ENCODE measurements around the gene LRRC74A. TPM values are rescaled to one million over a fixed set of nuclear protein-coding genes. Genes with fewer than 3 reads are reported as not detected.
"Not testable (repeated sequence)": the region's sequence is repeated elsewhere in the genome, so short reads cannot be mapped to it uniquely, and the experiment has no call there.

The LRRC74A gene
- total RNA-seq, 2 experiments from 2014 or later, result not detected

GRCh38 chr14:76891391-76891790 lies 65.2 kb downstream of the LRRC74A start:
- Mint-ChIP-seq H3K27me3 (no peaks in the 10 kb centered on the region), H3K9me3 (ENCODE audit: low read depth) (peaks cover 4% of the 10 kb centered on the region), H3K4me3 (no peak overlapping the region), H3K27ac (no peak overlapping the region), H3K4me1 (no peaks in the 10 kb centered on the region), H3K36me3 (ENCODE audit: low read depth) (no peaks in the 10 kb centered on the region)
- ATAC-seq, result no peak
- POLR2A ChIA-PET, result no interaction called here
- CTCF ChIA-PET, result interaction anchor here (0.6 to 4.4 kb wide), 4 partner anchors 17 to 314 kb away, joined by 3 to 29 read pairs (median 4); no protein-coding TSS in a partner anchor
- no peak for DNase-seq
- intact Hi-C loops (cut with DNase I, micrococcal nuclease), result no loop called here

GRCh38 chr14:76894308-76894707 lies 68.1 kb downstream of the LRRC74A start:
- POLR2A ChIA-PET, result no interaction called here
- intact Hi-C loops (cut with DNase I, micrococcal nuclease), result no loop called here
- Mint-ChIP-seq H3K4me1 (no peaks in the 10 kb centered on the region), H3K27me3 (no peaks in the 10 kb centered on the region), H3K9me3 (ENCODE audit: low read depth) (peaks cover 4% of the 10 kb centered on the region), H3K4me3 (no peak overlapping the region), H3K27ac (no peak overlapping the region), H3K36me3 (ENCODE audit: low read depth) (no peaks in the 10 kb centered on the region)
- CTCF ChIA-PET, result interaction anchor here (1.0 to 2.0 kb wide), 3 partner anchors 92 to 176 kb away, joined by 5 to 7 read pairs (median 7); no protein-coding TSS in a partner anchor
- DNase-seq (no peak), ATAC-seq (no peak)

DNA sequence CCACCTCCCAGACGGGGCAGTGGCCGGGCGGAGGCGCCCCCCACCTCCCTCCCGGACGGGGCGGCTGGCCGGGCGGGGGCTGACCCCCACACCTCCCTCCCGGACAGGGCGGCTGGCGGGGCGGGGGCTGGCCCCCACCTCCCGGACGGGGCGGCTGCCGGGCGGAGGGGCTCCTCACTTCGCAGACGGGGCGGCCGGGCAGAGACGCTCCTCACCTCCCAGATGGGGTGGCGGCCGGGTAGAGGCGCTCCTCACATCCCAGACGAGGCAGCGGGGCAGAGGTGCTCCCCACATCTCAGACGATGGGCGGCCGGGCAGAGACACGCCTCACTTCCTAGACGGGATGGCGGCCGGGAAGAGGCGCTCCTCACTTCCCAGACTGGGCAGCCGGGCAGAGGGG lies 71.8 kb downstream of the LRRC74A start:
- CTCF ChIA-PET; H3K4me3 Mint-ChIP-seq; intact Hi-C loops (cut with DNase I, micrococcal nuclease); POLR2A ChIA-PET; H3K36me3 Mint-ChIP-seq (ENCODE audit: low read depth); ATAC-seq; H3K9me3 Mint-ChIP-seq (ENCODE audit: low read depth); DNase-seq; H3K27ac Mint-ChIP-seq; H3K27me3 Mint-ChIP-seq; H3K4me1 Mint-ChIP-seq: not testable (repeated sequence)

DNA sequence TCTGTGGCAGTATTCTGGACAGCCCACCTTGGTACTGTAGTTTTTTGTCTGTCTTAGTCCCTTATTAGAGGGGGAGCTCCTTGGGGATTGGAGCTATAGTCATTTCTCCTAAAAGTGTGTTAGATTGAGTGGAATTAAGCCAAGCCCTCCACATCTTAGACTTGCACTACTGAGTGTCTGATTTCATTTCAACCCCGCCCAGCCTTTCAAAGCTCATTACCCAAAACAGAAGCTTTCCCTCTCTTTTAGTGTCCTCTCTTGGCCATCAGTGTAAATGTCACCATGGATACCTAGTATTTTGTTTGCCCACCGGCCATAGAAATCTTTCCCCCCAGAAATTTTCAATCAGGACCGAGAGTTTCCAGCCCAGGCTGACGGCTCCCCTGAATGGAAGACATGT lies 74.5 kb downstream of the LRRC74A start:
- Mint-ChIP-seq H3K4me1 (peaks cover 17% of the 10 kb centered on the region), H3K9me3 (ENCODE audit: low read depth) (no peaks in the 10 kb centered on the region), H3K36me3 (ENCODE audit: low read depth) (no peaks in the 10 kb centered on the region), H3K4me3 (no peak overlapping the region), H3K27ac (no peak overlapping the region), H3K27me3 (no peaks in the 10 kb centered on the region)
- CTCF ChIA-PET, result interaction anchor here (0.6 to 3.0 kb wide), 11 partner anchors 8 to 1336 kb away, joined by 3 to 23 read pairs (median 4); no protein-coding TSS in a partner anchor
- POLR2A ChIA-PET, result no interaction called here
- intact Hi-C loops (cut with DNase I, micrococcal nuclease), result no loop called here
- no peak for DNase-seq
- ATAC-seq, result no peak

- Mint-ChIP-seq H3K27ac (no peak overlapping the region), H3K36me3 (ENCODE audit: low read depth) (no peaks in the 10 kb centered on the region), H3K4me3 (no peak overlapping the region), H3K27me3 (no peaks in the 10 kb centered on the region), H3K9me3 (ENCODE audit: low read depth) (no peaks in the 10 kb centered on the region), H3K4me1 (peaks cover 19% of the 10 kb centered on the region)
- intact Hi-C loops (cut with DNase I, micrococcal nuclease), result no loop called here
- POLR2A ChIA-PET, result interaction anchor here (0.6 kb wide), 1 partner anchor 417 kb away, joined by 5 read pairs; no protein-coding TSS in a partner anchor
- no peak for DNase-seq
- no peak for ATAC-seq
- CTCF ChIA-PET, result interaction anchor here (0.8 to 3.0 kb wide), 7 partner anchors 12 to 194 kb away, joined by 3 to 23 read pairs (median 3); no protein-coding TSS in a partner anchor
Observed at GRCh38 chr14:76901171-76902055, 75.2 kb downstream of the LRRC74A start.

- ATAC-seq (no peak), DNase-seq (no peak)
- Mint-ChIP-seq H3K4me3 (no peak overlapping the region), H3K36me3 (ENCODE audit: low read depth) (no peaks in the 10 kb centered on the region), H3K27me3 (no peaks in the 10 kb centered on the region), H3K27ac (no peak overlapping the region), H3K4me1 (peaks cover 22% of the 10 kb centered on the region), H3K9me3 (ENCODE audit: low read depth) (no peaks in the 10 kb centered on the region)
- POLR2A ChIA-PET, result no interaction called here
- CTCF ChIA-PET, result interaction anchor here (1.1 to 3.9 kb wide), 5 partner anchors 11 to 193 kb away, joined by 3 to 22 read pairs (median 4); no protein-coding TSS in a partner anchor
- intact Hi-C loops (cut with DNase I, micrococcal nuclease), result no loop called here
Observed at GRCh38 chr14:76902591-76902990, 76.4 kb downstream of the LRRC74A start.

GRCh38 chr14:76904100-76904739 lies 78.0 kb downstream of the LRRC74A start:
- intact Hi-C loops (cut with DNase I, micrococcal nuclease), result no loop called here
- Mint-ChIP-seq H3K9me3 (ENCODE audit: low read depth) (no peaks in the 10 kb centered on the region), H3K36me3 (ENCODE audit: low read depth) (peaks cover 3% of the 10 kb centered on the region), H3K4me3 (no peak overlapping the region), H3K4me1 (peaks cover 29% of the 10 kb centered on the region), H3K27me3 (no peaks in the 10 kb centered on the region), H3K27ac (peak overlapping the region; percentile 80)
- ChIA-PET POLR2A (interaction anchor here (0.6 to 0.9 kb wide), 2 partner anchors 18 to 181 kb away, joined by 3 to 5 read pairs; no protein-coding TSS in a partner anchor), CTCF (interaction anchor here (0.6 to 3.9 kb wide), 10 partner anchors 9 to 1612 kb away, joined by 3 to 22 read pairs (median 4); no protein-coding TSS in a partner anchor)
- ATAC-seq (no peak), DNase-seq (no peak)

DNA sequence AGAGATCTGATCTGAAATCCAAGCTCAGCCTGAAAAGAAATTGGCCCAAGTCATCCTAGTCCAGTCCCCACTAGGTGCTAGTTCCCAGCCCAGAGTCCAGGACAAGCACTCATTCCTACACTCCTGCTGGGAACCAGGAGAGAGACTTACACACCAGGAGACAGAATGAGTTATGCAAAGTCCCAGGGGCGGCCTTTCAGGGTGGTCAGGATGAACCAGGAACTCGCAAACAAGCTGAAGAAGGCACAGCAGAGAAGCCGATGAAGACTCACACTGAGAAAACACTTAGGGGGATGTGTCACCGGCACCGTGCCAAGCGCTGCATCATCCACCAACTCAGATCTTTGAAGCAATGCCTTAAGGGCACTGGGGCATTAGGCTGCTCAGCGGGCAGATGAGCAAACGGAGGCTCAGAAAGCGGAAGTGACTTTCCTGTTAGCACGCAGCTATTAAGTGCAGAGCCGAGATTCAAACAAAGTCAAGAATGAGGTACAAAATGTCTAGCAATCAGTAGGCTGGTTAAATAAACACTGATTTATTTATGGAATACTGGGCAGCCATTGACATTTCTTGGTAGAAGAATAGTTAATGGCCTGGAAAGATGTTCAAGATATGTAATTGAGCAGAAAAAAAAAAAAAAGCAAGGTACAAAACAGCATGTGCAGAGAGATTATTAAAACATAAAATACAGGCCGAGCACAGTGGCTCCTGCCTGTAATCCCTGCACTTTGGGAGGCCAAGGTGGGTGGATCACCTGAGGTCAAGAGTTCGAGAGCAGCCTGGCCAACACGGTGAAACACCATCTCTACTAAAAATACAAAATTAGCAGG lies 78.7 kb downstream of the LRRC74A start:
- ATAC-seq, result peak; percentile 97

GRCh38 chr14:76908834-76909233 lies 82.6 kb downstream of the LRRC74A start:
- Mint-ChIP-seq H3K9me3 (ENCODE audit: low read depth) (no peaks in the 10 kb centered on the region), H3K4me3 (no peak overlapping the region), H3K36me3 (ENCODE audit: low read depth) (peaks cover 3% of the 10 kb centered on the region), H3K4me1 (peaks cover 38% of the 10 kb centered on the region), H3K27ac (peak overlapping the region; percentile 80), H3K27me3 (no peaks in the 10 kb centered on the region)
- DNase-seq, result peak; percentile 60
- CTCF ChIA-PET, result interaction anchor here (0.7 to 3.9 kb wide), 6 partner anchors 9 to 162 kb away, joined by 3 to 19 read pairs (median 3); no protein-coding TSS in a partner anchor
- POLR2A ChIA-PET, result interaction anchor here (0.9 kb wide), 1 partner anchor 115 kb away, joined by 3 read pairs; no protein-coding TSS in a partner anchor
- peak; percentile 54 for ATAC-seq
- intact Hi-C loops (cut with DNase I, micrococcal nuclease), result no loop called here

More for the DNA sequence above, 78.7 kb downstream of the LRRC74A start:
- H3K27me3 Mint-ChIP-seq, result no peaks in the 10 kb centered on the region
- peaks cover 3% of the 10 kb centered on the region for H3K36me3 Mint-ChIP-seq (ENCODE audit: low read depth)
- H3K4me1 Mint-ChIP-seq, result peaks cover 31% of the 10 kb centered on the region
- H3K9me3 Mint-ChIP-seq (ENCODE audit: low read depth), result no peaks in the 10 kb centered on the region
- H3K4me3 Mint-ChIP-seq, result no peak overlapping the region
- intact Hi-C loops (cut with DNase I, micrococcal nuclease), result no loop called here
- peak overlapping the region; percentile 80 for H3K27ac Mint-ChIP-seq
- peak; percentile 94 for DNase-seq
- ChIA-PET POLR2A (interaction anchor here (0.6 to 0.9 kb wide), 4 partner anchors 19 to 190 kb away, joined by 3 to 5 read pairs (median 4); no protein-coding TSS in a partner anchor), CTCF (interaction anchor here (0.6 to 3.9 kb wide), 12 partner anchors 9 to 1611 kb away, joined by 3 to 22 read pairs (median 5); no protein-coding TSS in a partner anchor)

GRCh38 chr14:76909266-76909665 lies 83.1 kb downstream of the LRRC74A start:
- DNase-seq, result no peak
- H3K27ac Mint-ChIP-seq, result peak overlapping the region; percentile 80
- H3K36me3 Mint-ChIP-seq (ENCODE audit: low read depth), result peaks cover 3% of the 10 kb centered on the region
- H3K4me1 Mint-ChIP-seq, result peaks cover 34% of the 10 kb centered on the region
- H3K9me3 Mint-ChIP-seq (ENCODE audit: low read depth), result no peaks in the 10 kb centered on the region
- ATAC-seq, result no peak
- H3K27me3 Mint-ChIP-seq, result no peaks in the 10 kb centered on the region
- CTCF ChIA-PET, result interaction anchor here (0.7 to 3.9 kb wide), 5 partner anchors 9 to 162 kb away, joined by 3 to 19 read pairs (median 3); no protein-coding TSS in a partner anchor
- POLR2A ChIA-PET, result interaction anchor here (0.9 kb wide), 1 partner anchor 114 kb away, joined by 3 read pairs; no protein-coding TSS in a partner anchor
- intact Hi-C loops (cut with DNase I, micrococcal nuclease), result no loop called here
- H3K4me3 Mint-ChIP-seq, result no peak overlapping the region
